GM12878 (cell line): ENCODE data around the gene C1QTNF9.
"Not testable (repeated sequence)": the region's sequence is repeated elsewhere in the genome, so short reads cannot be mapped to it uniquely, and the experiment has no call there.

Experiments
- CTCF ChIP-seq, 3 experiments: IDR thresholded peaks in 2 of 3; conservative IDR thresholded peaks in 1 of 3; 2 replicates each; pipeline ENCODE4 v1.5.1; 2011; ENCODE audit warnings: low read depth in 3 of 3, low read length in 3 of 3, mild to moderate bottlenecking in 3 of 3, control low read depth in 2 of 3, moderate library complexity in 2 of 3, inconsistent platforms in 1 of 3, mixed read lengths in 1 of 3; ENCODE audit not compliant: control insufficient read depth in 2 of 3, insufficient read depth in 1 of 3; ENCODE audit errors: extremely low read depth in 1 of 3
- ELK1 ChIP-seq: IDR thresholded peaks from 2 replicates; pipeline ENCODE4 v1.6.1; 2012; ENCODE audit warnings: low read depth, low read length, improper control_type of control experiment
- EP300 ChIP-seq, 2 experiments: fragments of 150-350 bp in 1 of 2; IDR thresholded peaks; 2 replicates each; pipeline ENCODE4 v1.6.1; 2011 to 2012; ENCODE audit warnings: low read depth in 2 of 2, low read length in 2 of 2, borderline replicate concordance in 1 of 2, improper control_type of control experiment in 1 of 2, inconsistent platforms in 1 of 2; ENCODE audit not compliant: control insufficient read depth in 1 of 2
- ESRRA ChIP-seq: IDR thresholded peaks from 2 replicates; pipeline ENCODE4 v1.6.1; 2012; ENCODE audit warnings: mild to moderate bottlenecking, low read length, improper control_type of control experiment
- FOXK2 ChIP-seq: fragments of 450-650 bp; IDR thresholded peaks from 2 replicates; pipeline ENCODE4 v1.6.1; 2017; ENCODE audit warnings: mild to moderate bottlenecking, moderate library complexity
- FOXM1 ChIP-seq: IDR thresholded peaks from 2 replicates; pipeline ENCODE4 v1.6.1; 2012; ENCODE audit warnings: low read depth, mild to moderate bottlenecking, inconsistent platforms, low read length, moderate library complexity
- GABPA ChIP-seq: IDR thresholded peaks from 2 replicates; pipeline ENCODE4 v1.6.1; 2014; ENCODE audit warnings: antibody characterized with exemption, low read depth, mild to moderate bottlenecking, inconsistent platforms
- HDGF ChIP-seq: fragments of 450-650 bp; IDR thresholded peaks from 2 replicates; pipeline ENCODE4 v1.6.1; 2016; ENCODE audit warnings: antibody characterized with exemption
- JUND ChIP-seq: IDR thresholded peaks from 2 replicates; pipeline ENCODE4 v1.6.1; 2012; ENCODE audit warnings: low read depth, mild to moderate bottlenecking, low read length, improper control_type of control experiment, moderate library complexity
- MAX ChIP-seq: IDR thresholded peaks from 2 replicates; pipeline ENCODE4 v1.6.1; 2012; ENCODE audit warnings: low read depth, low read length, improper control_type of control experiment
- MLLT1 ChIP-seq: fragments of 450-650 bp; IDR thresholded peaks from 2 replicates; pipeline ENCODE4 v1.6.1; 2016; ENCODE audit warnings: mild to moderate bottlenecking
- MTA3 ChIP-seq: IDR thresholded peaks from 2 replicates; pipeline ENCODE4 v1.6.1; 2012; ENCODE audit warnings: low read length, inconsistent platforms, borderline replicate concordance
- POLR2A ChIP-seq: IDR thresholded peaks from 2 replicates; pipeline ENCODE4 v1.6.1; 2011; ENCODE audit warnings: low read depth, mild to moderate bottlenecking, low read length
- RAD21 ChIP-seq: IDR thresholded peaks from 2 replicates; pipeline ENCODE4 v1.6.1; 2011; ENCODE audit warnings: mild to moderate bottlenecking, low read depth, low read length, moderate library complexity; ENCODE audit not compliant: insufficient read depth

GRCh38 chr13:24321416-24321815 lies 12.0 kb downstream of the C1QTNF9 start:
- not testable (repeated sequence) for TF ChIP-seq GABPA; MAX; FOXM1; ESRRA; FOXK2; JUND; CTCF (IDR thresholded peaks at IDR 0.05 in 2 of 3, conservative IDR thresholded peaks at IDR 0.05 in 1 of 3; ENCODE audit: control insufficient read depth in 2 of 3, extremely low read depth in 1 of 3, insufficient read depth in 1 of 3, low read depth in 3 of 3, low read length in 3 of 3); EP300 (IDR thresholded peaks at IDR 0.05; ENCODE audit: borderline replicate concordance in 1 of 2, control insufficient read depth in 1 of 2, low read depth in 2 of 2, low read length in 2 of 2); MLLT1; ELK1; POLR2A; HDGF; RAD21; MTA3
